ENCODE measurements around the gene HPX.

Gene HPX

DNA sequence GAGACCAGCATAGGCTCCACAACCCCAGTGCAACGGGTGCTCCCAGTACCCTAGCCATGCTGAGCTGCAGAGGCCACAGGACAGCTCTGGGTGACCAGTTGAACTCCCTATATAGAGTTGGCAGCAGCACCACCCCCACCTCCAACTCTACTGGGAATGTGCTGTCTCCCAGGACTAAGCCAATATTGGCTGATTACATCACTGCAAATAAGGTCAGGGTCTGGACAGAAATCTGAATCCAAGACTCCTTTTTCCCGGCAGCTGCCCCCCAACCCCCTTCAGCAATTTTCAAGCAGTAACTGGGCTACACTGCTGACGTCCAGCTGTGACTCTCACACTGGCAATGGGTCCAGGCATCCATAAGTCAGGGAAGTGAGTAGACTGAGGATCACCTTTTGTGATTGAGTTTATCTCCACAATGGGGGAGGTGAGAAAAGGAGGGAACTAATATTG is at the start of gene HPX:
Gene HPX, minus strand, starts transcription at position 82 of the 453 bp plus-strand sequence. Its CDS starts 24 bp downstream, at position 58.
- DNase-seq, result no peak

DNA sequence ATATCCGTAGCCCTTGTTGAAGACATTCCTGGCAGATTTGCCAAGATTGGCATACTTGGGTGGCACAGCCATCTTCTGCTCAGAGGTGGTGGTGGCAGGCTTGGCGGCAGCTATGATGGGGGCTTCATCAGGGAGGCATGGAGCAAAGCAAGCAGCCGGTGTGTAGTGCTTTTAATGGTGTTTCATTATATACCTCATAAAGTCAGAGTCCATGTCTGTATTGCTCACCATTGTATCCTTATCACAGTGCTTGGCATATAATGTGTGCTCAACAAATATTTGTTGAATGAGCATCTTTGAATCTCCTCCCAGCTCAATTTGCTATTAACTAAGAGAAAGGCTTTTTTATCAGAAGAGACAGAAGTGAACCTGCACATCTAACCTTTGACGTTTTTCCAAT is 48.5 kb upstream of the HPX start:
- no peak for DNase-seq

DNA sequence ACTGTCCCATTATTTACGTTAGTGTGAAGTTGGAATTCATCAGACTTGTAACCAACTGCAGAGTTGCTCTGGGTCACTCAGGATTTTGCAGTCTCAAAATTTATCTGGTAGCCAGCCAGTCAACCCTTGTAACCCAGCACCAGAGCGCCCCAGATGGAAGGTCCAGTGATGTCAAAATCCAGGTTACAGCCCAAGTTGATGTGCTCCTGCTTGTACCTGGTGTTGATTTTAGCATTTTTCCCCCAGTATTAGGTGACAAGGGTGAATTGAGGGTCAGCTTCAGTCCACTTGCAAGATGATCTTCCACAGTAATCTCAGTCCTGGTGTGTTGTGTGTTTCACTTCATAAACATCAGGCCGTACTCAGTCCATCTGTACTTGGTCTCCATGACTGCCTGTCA is 48.0 kb upstream of the HPX start:
- DNase-seq, result no peak

DNA sequence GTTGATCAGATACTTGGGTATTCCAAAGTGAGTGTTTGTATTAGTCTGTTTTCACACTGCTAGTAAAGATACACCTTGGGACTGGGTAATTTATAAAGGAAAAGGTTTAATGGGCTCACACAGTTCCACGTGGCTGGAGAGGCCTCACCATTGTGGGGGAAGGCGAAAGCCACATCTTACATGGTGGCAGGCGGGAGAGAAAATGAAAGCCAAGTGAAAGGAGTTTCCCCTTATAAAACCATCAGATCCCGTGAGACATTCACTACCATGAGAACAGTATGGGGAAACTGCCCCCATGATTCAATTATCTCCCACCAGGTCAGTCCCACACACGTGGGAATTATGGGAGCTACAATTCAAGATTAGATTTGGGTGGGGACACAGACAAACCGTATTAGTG is 47.6 kb upstream of the HPX start:
- DNase-seq, result no peak

DNA sequence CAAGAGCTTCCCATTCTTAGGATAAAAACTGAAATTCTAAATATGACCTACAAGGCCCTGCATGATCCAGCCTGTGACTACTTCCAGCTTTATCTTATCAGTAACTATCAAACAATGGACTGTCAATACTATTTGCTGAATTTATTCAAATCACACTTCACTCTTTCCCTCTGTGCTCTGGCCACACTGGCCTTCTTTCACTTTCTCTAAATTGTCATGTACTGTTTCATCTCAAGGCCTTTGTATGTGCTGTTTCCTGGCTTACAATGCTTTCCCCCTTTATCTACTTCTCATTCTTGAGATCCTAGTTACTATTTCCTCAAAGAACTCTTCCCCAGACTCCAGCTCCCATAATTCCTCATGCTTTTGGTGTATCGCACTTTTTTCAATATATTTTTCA is 46.2 kb upstream of the HPX start:
- DNase-seq, result no peak

- peak; percentile 18 for DNase-seq
Observed at GRCh38 chr11:6486256-6486655, 45.5 kb upstream of the HPX start.

DNA sequence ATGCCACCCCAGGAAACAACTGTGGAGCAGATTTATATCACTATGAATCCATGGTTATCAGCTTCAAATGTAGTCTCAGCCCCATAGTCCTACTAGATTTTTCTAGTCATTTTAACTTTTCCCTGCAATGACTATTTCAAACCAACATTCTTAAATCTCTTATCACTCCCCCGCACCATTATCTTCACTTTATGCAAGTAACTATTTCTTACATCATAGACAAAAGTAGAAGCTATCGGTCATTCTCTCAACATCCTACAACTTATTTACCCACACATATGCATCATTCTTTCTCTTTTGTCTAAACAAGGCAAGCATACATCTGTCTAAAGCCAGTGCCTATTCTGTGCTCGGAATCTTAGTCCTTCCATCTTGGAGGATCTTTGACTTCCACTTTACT is 44.9 kb upstream of the HPX start:
- no peak for DNase-seq

GRCh38 chr11:6483015-6483414 is 42.2 kb upstream of the HPX start:
- no peak for DNase-seq

GRCh38 chr11:6482441-6482840 is 41.7 kb upstream of the HPX start:
- no peak for DNase-seq

- no peak for DNase-seq
Observed at GRCh38 chr11:6481924-6482275, 41.1 kb upstream of the HPX start.

- DNase-seq, result peak; percentile 98
Observed at GRCh38 chr11:6481012-6481923, 40.5 kb upstream of the HPX start, which contains the start of the genes ARFIP2 and TIMM10B. Gene ARFIP2, minus strand, starts transcription at chr11:6481331. Its CDS starts 910 bp downstream, at chr11:6480421. Gene TIMM10B, plus strand, starts transcription at chr11:6481501. Its CDS starts 16 bp downstream, at chr11:6481517.

GRCh38 chr11:6480299-6480914 is 39.6 kb upstream of the HPX start:
- no peak for DNase-seq

DNA sequence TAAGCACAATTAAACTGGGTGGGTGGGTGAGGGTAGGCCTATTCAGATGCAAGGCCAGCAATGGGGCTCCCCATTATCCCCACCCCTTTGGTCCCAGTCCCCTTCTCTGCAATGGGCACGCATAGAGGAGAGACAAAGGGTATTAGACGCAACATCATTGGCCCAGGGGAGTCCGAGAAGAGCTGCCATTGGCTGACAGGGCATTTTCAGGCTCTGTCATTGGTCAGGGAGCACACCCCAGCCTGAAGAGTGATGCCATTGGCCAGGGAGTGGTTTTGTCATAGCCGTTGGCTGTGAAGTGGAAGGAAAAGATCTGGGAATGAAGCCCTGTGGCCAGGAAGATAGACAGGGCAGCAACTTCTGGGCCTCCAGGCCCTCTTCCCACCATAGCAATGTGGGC is 35.8 kb upstream of the HPX start:
- no peak for DNase-seq

GRCh38 chr11:6475936-6476335 is 35.1 kb upstream of the HPX start:
- no peak for DNase-seq

- no peak for DNase-seq
Observed at GRCh38 chr11:6474806-6475500, 34.2 kb upstream of the HPX start.

GRCh38 chr11:6474413-6474792 is 33.6 kb upstream of the HPX start:
- no peak for DNase-seq

DNA sequence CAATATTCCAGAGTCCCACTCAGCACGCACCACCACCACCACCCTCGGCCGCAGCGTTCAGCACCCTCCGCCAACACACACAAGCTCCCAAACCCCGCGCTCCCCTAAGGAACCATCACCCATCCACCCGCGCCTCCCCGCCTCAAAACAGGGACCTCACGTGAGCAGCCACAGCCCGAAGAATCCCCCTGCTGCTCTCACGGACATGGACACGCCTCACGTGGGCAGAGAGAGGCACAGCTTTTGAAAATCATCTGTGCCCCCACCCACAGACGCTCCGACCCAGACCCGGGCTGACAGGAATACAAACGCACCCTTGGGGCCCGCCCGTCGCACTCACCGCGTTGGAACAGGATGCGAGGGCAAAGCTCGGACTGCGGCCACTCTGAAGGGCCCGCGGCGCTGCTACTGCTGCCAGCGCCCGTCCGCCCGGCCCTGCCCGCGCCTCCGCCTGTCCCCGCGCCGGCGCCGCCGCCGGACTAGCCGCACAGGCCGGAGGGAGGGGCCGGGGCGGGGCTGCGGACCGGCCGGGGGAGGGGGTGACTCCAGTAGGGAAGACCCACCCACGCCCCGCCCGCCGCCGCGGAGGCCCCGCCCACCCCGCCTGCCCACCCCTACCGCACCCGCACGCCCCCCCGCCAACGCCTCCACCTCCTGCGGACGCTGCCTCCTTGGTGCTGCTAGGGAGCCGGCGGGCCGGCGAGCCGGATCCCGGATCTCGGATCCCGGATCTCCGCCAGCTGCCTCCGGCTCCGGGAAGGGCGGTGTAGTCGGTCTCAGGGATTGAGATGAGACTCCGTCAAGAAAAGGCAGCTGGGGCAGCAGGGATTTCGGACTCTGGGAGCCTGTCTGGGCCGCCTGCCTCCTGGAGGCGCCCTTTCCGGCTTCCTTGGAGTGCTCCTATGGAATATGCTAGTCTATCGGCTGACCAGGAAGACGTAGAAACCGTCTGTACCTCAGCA is 32.9 kb upstream of the HPX start, which contains the start of gene TRIM3:
Gene TRIM3, minus strand, starts transcription at position 491 of the 962 bp plus-strand sequence. CDS start 8,246 bp downstream, outside the sequence.
- DNase-seq, result peak; percentile 75

DNA sequence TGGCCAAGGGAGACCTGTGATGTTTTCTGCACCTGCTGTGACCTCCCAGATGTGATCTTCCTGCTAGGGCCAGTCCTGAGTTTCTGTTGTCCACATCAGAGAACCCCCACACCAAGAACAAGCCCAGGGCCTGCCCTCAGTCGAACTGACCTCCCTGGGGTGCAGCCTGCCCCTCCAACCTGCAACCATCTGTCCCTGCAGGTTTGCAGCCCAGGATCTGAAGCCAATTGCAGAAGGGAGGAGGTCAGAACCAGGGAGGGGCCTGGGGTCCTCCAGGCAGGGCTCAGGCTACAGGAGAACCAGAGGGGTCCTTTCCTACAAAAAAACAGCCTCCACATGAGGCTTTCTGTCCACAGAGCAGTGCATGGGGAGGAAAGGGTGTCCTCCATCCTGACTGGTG is 32.1 kb upstream of the HPX start:
- DNase-seq, result no peak

- no peak for DNase-seq
Observed at GRCh38 chr11:6469599-6469998, 28.8 kb upstream of the HPX start.

DNA sequence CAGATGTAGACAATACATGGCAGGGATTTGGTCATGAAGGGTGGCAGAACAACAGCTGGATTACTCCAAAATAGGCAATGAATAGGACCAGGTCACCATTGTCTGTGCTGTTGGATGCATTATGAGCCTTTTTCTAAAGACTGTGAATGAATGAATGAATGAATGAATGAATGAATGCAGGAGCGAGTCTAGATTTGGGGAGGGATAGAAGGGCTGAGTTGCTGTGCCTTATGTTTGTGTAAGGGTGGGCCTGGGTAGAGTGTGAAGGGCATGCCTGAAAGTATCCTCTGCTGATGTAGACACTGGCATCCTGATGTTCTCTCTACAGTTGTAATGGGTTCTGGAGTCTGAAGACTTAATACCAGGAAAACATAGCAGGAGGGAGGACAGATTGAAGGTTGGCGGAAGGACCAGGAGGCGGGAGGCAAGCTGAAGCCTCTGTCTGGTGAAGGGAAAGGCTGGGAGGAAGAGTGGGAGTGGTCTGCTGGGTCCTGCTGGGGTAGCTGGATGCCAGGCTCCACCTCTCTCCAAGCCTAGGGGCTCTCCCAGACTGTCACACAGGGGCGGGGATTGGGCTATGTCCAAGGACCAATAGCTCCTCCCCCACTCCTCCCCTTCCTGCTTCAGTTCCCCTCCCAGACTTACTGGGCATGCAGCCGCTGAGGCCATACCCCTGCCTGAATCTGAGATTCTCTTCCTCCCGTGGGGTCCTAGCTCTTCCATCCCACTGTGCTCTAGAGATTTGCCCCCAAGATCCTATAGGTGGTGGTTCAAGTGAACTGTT is 28.1 kb upstream of the HPX start:
- no peak for DNase-seq

DNA sequence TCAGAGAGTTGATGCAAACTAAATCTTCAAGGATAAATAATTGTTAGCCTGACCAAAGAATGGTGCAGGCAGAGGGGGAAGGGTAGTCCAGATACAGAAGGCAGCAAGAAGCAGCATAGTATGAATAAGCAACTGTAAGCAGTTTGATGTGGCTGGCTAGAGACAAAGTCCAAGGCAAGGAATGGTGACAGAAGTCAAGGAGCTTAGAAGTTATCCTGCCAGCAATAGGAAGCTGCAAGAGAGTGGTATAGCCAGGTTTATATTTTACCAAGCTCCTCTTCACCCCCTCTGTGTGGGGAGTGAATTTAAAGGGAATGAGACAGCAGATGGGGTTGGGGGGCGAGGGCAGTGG is 18.3 kb upstream of the HPX start:
- no peak for DNase-seq

Data from activated CD4-positive, alpha-beta T cell treated with anti-CD3 and anti-CD28 coated beads, Interleukin-10, Interleukin-2, amounts not matched to agents 100 ng/mL and 50 ng/mL, durations not matched to agents 16 hours and 8 hours (primary cell).